CD14-positive monocyte (primary cell): Measurements from ENCODE around the gene KCNMA1. TPM values are rescaled to one million over a fixed set of nuclear protein-coding genes. Genes with fewer than 3 reads are reported as not detected.

ENCODE experiments used
- DNase-seq, 3 donors: peaks; one replicate each; pipeline ENCODE4 v3.0.0-alpha.2; 2011 to 2022
- H2AFZ ChIP-seq: 2 replicates; pipeline ENCODE4 v1.6.0; 2012; ENCODE audit warnings: mild to moderate bottlenecking, low read depth, low read length, inconsistent platforms; ENCODE audit not compliant: insufficient read depth, poor library complexity, severe bottlenecking
- H3K27ac ChIP-seq, 2 donors: 1 replicate in 1 of 2; 2 replicates in 1 of 2; pipeline ENCODE4 v1.5.1; 2012 to 2013; ENCODE audit warnings: low read length in 2 of 2, control low read depth in 1 of 2, inconsistent platforms in 1 of 2, low read depth in 1 of 2, mild to moderate bottlenecking in 1 of 2
- H3K27me3 ChIP-seq, 2 donors: one replicate each; pipeline versions ENCODE4 v1.6.0 to v1.6.1; 2011 to 2013; ENCODE audit warnings: low read length in 2 of 2; ENCODE audit not compliant: control insufficient read depth in 2 of 2, insufficient read depth in 2 of 2
- H3K36me3 ChIP-seq, 2 donors: replicated peaks in 1 of 2; 1 replicate in 1 of 2; 2 replicates in 1 of 2; pipeline versions ENCODE4 v1.5.1 to v1.6.1; 2012 to 2013; ENCODE audit warnings: low read length in 2 of 2, control low read depth in 1 of 2, inconsistent platforms in 1 of 2, mild to moderate bottlenecking in 1 of 2; ENCODE audit not compliant: insufficient read depth in 2 of 2, control insufficient read depth in 1 of 2
- H3K4me1 ChIP-seq, 2 donors: 1 replicate in 1 of 2; 2 replicates in 1 of 2; pipeline versions ENCODE4 v1.5.1 to v1.6.1; 2012 to 2013; ENCODE audit warnings: low read length in 2 of 2, control low read depth in 1 of 2, inconsistent platforms in 1 of 2, mild to moderate bottlenecking in 1 of 2, moderate library complexity in 1 of 2; ENCODE audit not compliant: insufficient read depth in 2 of 2, control insufficient read depth in 1 of 2
- H3K4me2 ChIP-seq: replicated peaks from 2 replicates; pipeline ENCODE3; 2012; ENCODE audit warnings: low read length, moderate library complexity, mild to moderate bottlenecking; ENCODE audit not compliant: poor library complexity, severe bottlenecking; ENCODE audit errors: extremely low read depth
- H3K4me3 ChIP-seq, 3 experiments: fragments of 200-600 bp in 1 of 3; sonication (generic) in 1 of 3; replicated peaks in 1 of 3; 1 replicate in 2 of 3; 2 replicates in 1 of 3; pipeline ENCODE4 v1.5.1; 2011 to 2013; ENCODE audit warnings: low read length in 3 of 3, mild to moderate bottlenecking in 3 of 3, control low read depth in 2 of 3, low read depth in 2 of 3, inconsistent platforms in 1 of 3, moderate library complexity in 1 of 3
- H3K79me2 ChIP-seq: 2 replicates; pipeline ENCODE4 v1.6.0; 2012; ENCODE audit warnings: mild to moderate bottlenecking, control low read depth, inconsistent platforms, low read length, moderate library complexity; ENCODE audit not compliant: insufficient read depth
- H3K9ac ChIP-seq: 2 replicates; pipeline ENCODE4 v1.6.0; 2017; ENCODE audit warnings: low read length, mild to moderate bottlenecking; ENCODE audit not compliant: insufficient read depth, poor library complexity, severe bottlenecking
- H3K9me3 ChIP-seq, 2 donors: replicated peaks in 1 of 2; 1 replicate in 1 of 2; 2 replicates in 1 of 2; pipeline versions ENCODE4 v1.5.1 to v1.6.1; 2012 to 2013; ENCODE audit warnings: low read length in 2 of 2, control low read depth in 1 of 2; ENCODE audit not compliant: control insufficient read depth in 1 of 2, insufficient read depth in 1 of 2
- H4K20me1 ChIP-seq: 2 replicates; pipeline ENCODE4 v1.6.0; 2012; ENCODE audit warnings: mild to moderate bottlenecking, low read length, control low read depth, moderate library complexity; ENCODE audit not compliant: insufficient read depth
- H3K27ac Mint-ChIP-seq, 7 donors: one replicate each; pipeline ENCODE4 v1.8.0; 2020; ENCODE audit warnings: mild to moderate bottlenecking in 7 of 7, mixed read lengths in 7 of 7, moderate library complexity in 6 of 7, inconsistent platforms in 2 of 7
- H3K27me3 Mint-ChIP-seq, 3 donors: one replicate each; pipeline ENCODE4 v1.8.0; 2021 to 2022; ENCODE audit warnings: low read depth in 3 of 3, mild to moderate bottlenecking in 3 of 3, mixed read lengths in 3 of 3, moderate library complexity in 3 of 3, inconsistent platforms in 1 of 3
- H3K36me3 Mint-ChIP-seq, 2 donors: one replicate each; pipeline ENCODE4 v1.8.0; 2020; ENCODE audit warnings: mixed read lengths in 2 of 2, inconsistent platforms in 1 of 2, mild to moderate bottlenecking in 1 of 2
- H3K4me1 Mint-ChIP-seq: one replicate; pipeline ENCODE4 v1.8.0; 2020; ENCODE audit warnings: mild to moderate bottlenecking, mixed read lengths
- H3K4me3 Mint-ChIP-seq, 2 donors: one replicate each; pipeline ENCODE4 v1.8.0; 2020; ENCODE audit warnings: mild to moderate bottlenecking in 2 of 2, mixed read lengths in 2 of 2, moderate library complexity in 1 of 2
- H3K9me3 Mint-ChIP-seq, 7 donors: one replicate each; pipeline ENCODE4 v1.8.0; 2020 to 2022; ENCODE audit warnings: mixed read lengths in 7 of 7, mild to moderate bottlenecking in 6 of 7, moderate library complexity in 6 of 7, inconsistent platforms in 2 of 7
- CTCF ChIP-seq: fragments of 200-600 bp; IDR thresholded peaks from one replicate; pipeline ENCODE4 v1.8.0; 2022; ENCODE audit warnings: antibody characterized with exemption, mild to moderate bottlenecking
- WGBS: methylation state at CpG from one replicate; pipeline ENCODE4 v1.1.5; 2013; ENCODE audit warnings: missing lambda C conversion rate; ENCODE audit not compliant: insufficient coverage; 5-methylcytosine and 5-hydroxymethylcytosine counted together
- intact Hi-C, 2 donors: fragments of 100-400 bp; cut with micrococcal nuclease; formaldehyde crosslinking; loops; one replicate each; pipeline versions ENCODE4 v1.15.0 to v1.15.1; 2023
- polyA plus RNA-seq, 3 donors: library from polyadenylated mRNA; depleted of rRNA in 1 of 3; unstranded in 2 of 3; stranded (reverse) in 1 of 3; fragments of 300-500 nt in 2 of 3; fragments of >200 nt in 1 of 3; fragmentation: Illumina TruSeq in 2 of 3; gene quantifications; 1 replicate in 2 of 3; 2 replicates in 1 of 3; pipeline ENCODE4 v1.2.3, GENCODE V29; 2012 to 2021

Gene KCNMA1
- polyA plus RNA-seq, 3 donors: 0.11 to 1.0 TPM; not detected in 1

GRCh38 chr10:76974017-76974691 lies 663.5 kb downstream of the KCNMA1 start:
- intact Hi-C loops: no loop called here
- H3K27ac ChIP-seq: no peak overlapping the region
- no peak for TF ChIP-seq CTCF
- no peaks in the 10 kb centered on the region for H3K4me1 ChIP-seq
- peaks cover 0 to 9% (median 3%) of the 10 kb centered on the region in 3 donors for H3K27me3 Mint-ChIP-seq
- H3K36me3 ChIP-seq: no peaks in the 10 kb centered on the region
- H2AFZ ChIP-seq: no peak overlapping the region
- H3K36me3 Mint-ChIP-seq: no peaks in the 10 kb centered on the region
- no peaks in the 10 kb centered on the region for H3K79me2 ChIP-seq
- DNase-seq: no peak
- peaks cover 0 to 3% of the 10 kb centered on the region in 2 donors for H3K27me3 ChIP-seq
- no peaks in the 10 kb centered on the region for H4K20me1 ChIP-seq
- H3K9ac ChIP-seq: no peak overlapping the region
- no peaks in the 10 kb centered on the region for H3K9me3 ChIP-seq
- H3K4me3 Mint-ChIP-seq: peak overlapping the region in 1 of 2 donors; percentile 29
- no peaks in the 10 kb centered on the region for H3K9me3 Mint-ChIP-seq
- H3K27ac Mint-ChIP-seq: no peak overlapping the region
- no peak overlapping the region for H3K4me3 ChIP-seq
- 87% methylated on average over 3 of the region's 10 CpGs for WGBS
- no peak overlapping the region for H3K4me2 ChIP-seq
- H3K4me1 Mint-ChIP-seq: no peaks in the 10 kb centered on the region

- no peaks in the 10 kb centered on the region for H3K9me3 ChIP-seq
- DNase-seq: no peak
- no peak overlapping the region for H3K27ac Mint-ChIP-seq
- H3K4me3 ChIP-seq: no peak overlapping the region
- H3K4me1 Mint-ChIP-seq: no peaks in the 10 kb centered on the region
- no peak overlapping the region for H3K27ac ChIP-seq
- intact Hi-C loops: no loop called here
- H3K27me3 Mint-ChIP-seq: peaks cover 0 to 8% (median 7%) of the 10 kb centered on the region in 3 donors
- H3K79me2 ChIP-seq: no peaks in the 10 kb centered on the region
- H3K36me3 ChIP-seq: no peaks in the 10 kb centered on the region
- no peaks in the 10 kb centered on the region for H4K20me1 ChIP-seq
- H3K4me1 ChIP-seq: no peaks in the 10 kb centered on the region
- H3K9ac ChIP-seq: no peak overlapping the region
- 80% methylated on average over 2 of the region's 10 CpGs for WGBS
- no peaks in the 10 kb centered on the region for H3K27me3 ChIP-seq
- H3K4me3 Mint-ChIP-seq: no peak overlapping the region
- no peaks in the 10 kb centered on the region for H3K9me3 Mint-ChIP-seq
- no peaks in the 10 kb centered on the region for H3K36me3 Mint-ChIP-seq
- H2AFZ ChIP-seq: no peak overlapping the region
- H3K4me2 ChIP-seq: no peak overlapping the region
- no peak for TF ChIP-seq CTCF
Measured at GRCh38 chr10:76973091-76974016, 664.3 kb downstream of the KCNMA1 start.
